Loucy (cell line): ENCODE measurements around the gene RPS6KA5.

ENCODE experiments used
- EZH2phosphoT487 ChIP-seq: fragments of 200-600 bp; IDR thresholded peaks from 2 replicates; pipeline ENCODE4 v1.6.1; 2018; ENCODE audit warnings: antibody characterized with exemption, mild to moderate bottlenecking, moderate library complexity, borderline replicate concordance
- TF ChIP-seq, protein P1 (sequence below): fragments of 200-600 bp; sonication (generic); conservative IDR thresholded peaks from 2 replicates; pipeline ENCODE4 v1.5.1; 2014; ENCODE audit warnings: mild to moderate bottlenecking, antibody characterized with exemption, low read length

DNA sequence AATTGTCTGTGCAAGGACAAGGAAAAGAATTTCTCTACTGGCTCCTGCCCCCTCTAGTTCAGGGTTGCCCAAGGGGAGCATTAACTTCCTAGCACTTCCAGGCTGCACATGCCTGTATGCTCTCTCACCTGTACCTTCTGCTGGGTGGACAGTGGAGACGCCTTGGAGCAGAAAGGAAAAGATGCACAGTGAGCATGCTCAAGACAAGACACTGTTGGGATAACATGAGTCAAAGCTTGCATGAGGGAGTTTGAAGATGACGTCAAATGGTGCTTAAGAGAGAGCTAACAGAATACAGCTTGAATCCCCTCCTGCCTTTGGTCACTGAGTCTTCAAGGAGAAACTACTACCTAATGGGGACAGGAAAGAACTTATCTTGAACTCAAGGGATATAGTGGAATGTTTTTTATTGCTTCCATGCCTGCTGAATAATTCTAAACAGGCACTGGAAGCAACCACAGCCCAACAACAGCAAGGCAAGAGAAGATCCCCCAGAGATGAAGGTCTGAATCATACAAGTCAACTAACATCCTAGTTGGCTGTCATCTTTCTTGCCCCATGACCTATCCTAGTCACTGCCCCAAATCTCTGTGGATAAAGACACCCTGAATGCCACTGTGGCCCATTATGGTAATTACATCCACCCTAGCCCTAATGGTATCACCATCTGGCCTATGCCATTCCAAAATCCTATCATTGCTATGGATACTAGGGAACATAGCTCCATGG lies 23.5 kb downstream of the RPS6KA5 start:
- TF ChIP-seq, protein P1, sequence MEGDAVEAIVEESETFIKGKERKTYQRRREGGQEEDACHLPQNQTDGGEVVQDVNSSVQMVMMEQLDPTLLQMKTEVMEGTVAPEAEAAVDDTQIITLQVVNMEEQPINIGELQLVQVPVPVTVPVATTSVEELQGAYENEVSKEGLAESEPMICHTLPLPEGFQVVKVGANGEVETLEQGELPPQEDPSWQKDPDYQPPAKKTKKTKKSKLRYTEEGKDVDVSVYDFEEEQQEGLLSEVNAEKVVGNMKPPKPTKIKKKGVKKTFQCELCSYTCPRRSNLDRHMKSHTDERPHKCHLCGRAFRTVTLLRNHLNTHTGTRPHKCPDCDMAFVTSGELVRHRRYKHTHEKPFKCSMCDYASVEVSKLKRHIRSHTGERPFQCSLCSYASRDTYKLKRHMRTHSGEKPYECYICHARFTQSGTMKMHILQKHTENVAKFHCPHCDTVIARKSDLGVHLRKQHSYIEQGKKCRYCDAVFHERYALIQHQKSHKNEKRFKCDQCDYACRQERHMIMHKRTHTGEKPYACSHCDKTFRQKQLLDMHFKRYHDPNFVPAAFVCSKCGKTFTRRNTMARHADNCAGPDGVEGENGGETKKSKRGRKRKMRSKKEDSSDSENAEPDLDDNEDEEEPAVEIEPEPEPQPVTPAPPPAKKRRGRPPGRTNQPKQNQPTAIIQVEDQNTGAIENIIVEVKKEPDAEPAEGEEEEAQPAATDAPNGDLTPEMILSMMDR: no peak
- TF ChIP-seq EZH2phosphoT487: no peak
